CD8-positive, alpha-beta memory T cell (primary cell): ENCODE measurements around the gene AP3S1. TPM values are rescaled to one million over a fixed set of nuclear protein-coding genes. Genes with fewer than 3 reads are reported as not detected.
"Not testable (repeated sequence)": the region's sequence is repeated elsewhere in the genome, so short reads cannot be mapped to it uniquely, and the experiment has no call there.

Source experiments
- CTCF ChIA-PET: fragments of 350-600 bp; sonication (Branson Sonifier 250); formaldehyde crosslinking; loops from one replicate; lab custom pipeline; 2021; ENCODE audit warnings: antibody characterized with exemption; lab: Charles Lee
- POLR2A ChIA-PET: fragments of 350-600 bp; sonication (Branson Sonifier 250); formaldehyde crosslinking; loops from one replicate; lab custom pipeline; 2021; ENCODE audit warnings: antibody characterized with exemption; lab: Charles Lee
- DNase-seq, 5 donors: peaks; one replicate each; pipeline versions ENCODE4 v3.0.0 to v3.0.0-alpha.2; 2020 to 2022; ENCODE audit warnings: mixed read lengths in 1 of 5
- H3K27ac ChIP-seq: one replicate; pipeline ENCODE4 v1.7.0; 2013; ENCODE audit warnings: low read depth, mild to moderate bottlenecking, low read length, moderate library complexity
- H3K27me3 ChIP-seq: 2 replicates; pipeline ENCODE4 v1.7.0; 2013; ENCODE audit warnings: low read length, mild to moderate bottlenecking; ENCODE audit not compliant: insufficient read depth, poor library complexity, severe bottlenecking
- H3K36me3 ChIP-seq: 2 replicates; pipeline ENCODE4 v1.7.0; 2013; ENCODE audit warnings: mild to moderate bottlenecking, low read length, moderate library complexity; ENCODE audit not compliant: insufficient read depth
- H3K4me1 ChIP-seq: 2 replicates; pipeline ENCODE4 v1.7.0; 2013; ENCODE audit warnings: mild to moderate bottlenecking, low read length, moderate library complexity; ENCODE audit not compliant: insufficient read depth
- H3K4me3 ChIP-seq: 2 replicates; pipeline ENCODE4 v1.7.0; 2013; ENCODE audit warnings: mild to moderate bottlenecking, low read length
- H3K9me3 ChIP-seq: 2 replicates; pipeline ENCODE4 v1.7.0; 2013; ENCODE audit warnings: mild to moderate bottlenecking, low read length
- H3K27ac Mint-ChIP-seq, 8 donors: one replicate each; pipeline ENCODE4 v1.8.0; 2020 to 2021; ENCODE audit warnings: mixed read lengths in 8 of 8, mild to moderate bottlenecking in 6 of 8, inconsistent platforms in 3 of 8, moderate library complexity in 3 of 8
- H3K27me3 Mint-ChIP-seq, 2 donors: one replicate each; pipeline ENCODE4 v1.8.0; 2020 to 2021; ENCODE audit warnings: mixed read lengths in 2 of 2, mild to moderate bottlenecking in 1 of 2, moderate library complexity in 1 of 2
- H3K36me3 Mint-ChIP-seq, 3 donors: one replicate each; pipeline ENCODE4 v1.8.0; 2020 to 2021; ENCODE audit warnings: mixed read lengths in 3 of 3, inconsistent platforms in 1 of 3, mild to moderate bottlenecking in 1 of 3
- H3K4me1 Mint-ChIP-seq, 3 donors: one replicate each; pipeline ENCODE4 v1.8.0; 2020 to 2021; ENCODE audit warnings: mixed read lengths in 3 of 3, inconsistent platforms in 1 of 3, mild to moderate bottlenecking in 1 of 3
- H3K4me3 Mint-ChIP-seq, 7 donors: one replicate each; pipeline ENCODE4 v1.8.0; 2020 to 2021; ENCODE audit warnings: mixed read lengths in 7 of 7, mild to moderate bottlenecking in 6 of 7, moderate library complexity in 4 of 7, inconsistent platforms in 2 of 7
- H3K9me3 Mint-ChIP-seq, 5 donors: one replicate each; pipeline ENCODE4 v1.8.0; 2020 to 2022; ENCODE audit warnings: mixed read lengths in 5 of 5, mild to moderate bottlenecking in 3 of 5, moderate library complexity in 2 of 5, inconsistent platforms in 1 of 5
- polyA plus RNA-seq: library from polyadenylated mRNA; unstranded; fragments of 300-500 nt; fragmentation: Illumina TruSeq; gene quantifications from one replicate; pipeline ENCODE4 v1.2.3, GENCODE V29; 2021
- total RNA-seq, 2 experiments: library from RNA; stranded (reverse); gene quantifications; one replicate each; pipeline ENCODE4 v1.2.3, GENCODE V29; 2021

The AP3S1 gene
- total and polyA plus RNA-seq, 3 experiments from 2014 or later: 62.1 to 77.5 (median 73.6) TPM

DNA sequence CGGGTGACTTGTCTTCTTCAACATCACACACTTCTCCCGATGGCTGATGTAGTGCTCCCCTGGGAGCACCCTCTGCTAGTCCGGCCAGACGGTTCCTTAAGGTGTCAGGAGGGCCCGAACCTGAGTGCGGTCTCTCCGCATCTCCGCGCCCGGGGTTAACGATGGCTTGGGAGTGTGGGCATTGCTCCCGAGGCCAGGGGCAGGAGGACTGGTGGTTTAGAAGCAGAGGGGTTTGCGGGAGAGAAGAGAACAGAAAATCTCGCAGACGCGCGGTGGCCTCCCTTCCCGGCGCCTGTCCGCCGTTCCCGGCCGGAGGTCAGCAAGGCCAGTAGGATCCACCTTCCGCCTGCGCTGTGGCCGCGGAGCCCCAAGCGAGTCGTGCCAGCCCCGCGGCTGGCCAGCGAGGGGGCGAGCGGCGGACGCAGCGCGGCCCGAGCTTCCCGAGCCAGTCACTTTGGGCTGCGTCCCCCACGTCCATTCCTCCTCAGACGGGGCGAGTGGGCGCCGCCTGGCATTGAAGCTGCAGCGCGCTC lies 26.0 kb upstream of the AP3S1 start:
- Mint-ChIP-seq H3K4me3 (peak overlapping the region; percentile 33 to 85 (median 63)), H3K27me3 (peaks cover 56 to 83% of the 10 kb centered on the region in 2 donors), H3K36me3 (no peaks in the 10 kb centered on the region), H3K4me1 (peaks cover 16 to 26% (median 20%) of the 10 kb centered on the region in 3 donors), H3K27ac (no peak overlapping the region), H3K9me3 (no peaks in the 10 kb centered on the region)
- H3K27me3 ChIP-seq: peaks cover 34% of the 10 kb centered on the region
- H3K36me3 ChIP-seq: no peaks in the 10 kb centered on the region
- no peaks in the 10 kb centered on the region for H3K4me1 ChIP-seq
- no peaks in the 10 kb centered on the region for H3K9me3 ChIP-seq
- POLR2A ChIA-PET: no interaction called here
- no peak for DNase-seq
- CTCF ChIA-PET: interaction anchor here (0.6 kb wide), 1 partner anchor 719 kb away, joined by 3 read pairs; no protein-coding TSS in a partner anchor
- no peak overlapping the region for H3K4me3 ChIP-seq
- H3K27ac ChIP-seq: no peak overlapping the region

- no peaks in the 10 kb centered on the region for H3K36me3 Mint-ChIP-seq
- H3K9me3 ChIP-seq: no peaks in the 10 kb centered on the region
- no peaks in the 10 kb centered on the region for H3K4me1 ChIP-seq
- H3K9me3 Mint-ChIP-seq: no peaks in the 10 kb centered on the region
- no peak for DNase-seq
- ChIA-PET POLR2A (no interaction called here), CTCF (interaction anchor here (0.6 kb wide), 1 partner anchor 719 kb away, joined by 3 read pairs; no protein-coding TSS in a partner anchor)
- H3K4me3 Mint-ChIP-seq: peak within 1 kb of the TSS; percentile 33 to 85 (median 69)
- H3K27me3 ChIP-seq: peaks cover 34% of the 10 kb centered on the region
- H3K27me3 Mint-ChIP-seq: peaks cover 56 to 79% of the 10 kb centered on the region in 2 donors
- no peaks in the 10 kb centered on the region for H3K36me3 ChIP-seq
- H3K27ac ChIP-seq: no peak within 1 kb of the TSS
- H3K4me1 Mint-ChIP-seq: peaks cover 16 to 26% (median 20%) of the 10 kb centered on the region in 3 donors
- H3K27ac Mint-ChIP-seq: no peak within 1 kb of the TSS
- H3K4me3 ChIP-seq: no peak within 1 kb of the TSS
Observed at GRCh38 chr5:115816226-115817081, 25.3 kb upstream of the AP3S1 start, which contains the start of gene CDO1. CDO1 (minus strand) TSS chr5:115816659; CDS start chr5:115816397, 262 bp downstream.

DNA sequence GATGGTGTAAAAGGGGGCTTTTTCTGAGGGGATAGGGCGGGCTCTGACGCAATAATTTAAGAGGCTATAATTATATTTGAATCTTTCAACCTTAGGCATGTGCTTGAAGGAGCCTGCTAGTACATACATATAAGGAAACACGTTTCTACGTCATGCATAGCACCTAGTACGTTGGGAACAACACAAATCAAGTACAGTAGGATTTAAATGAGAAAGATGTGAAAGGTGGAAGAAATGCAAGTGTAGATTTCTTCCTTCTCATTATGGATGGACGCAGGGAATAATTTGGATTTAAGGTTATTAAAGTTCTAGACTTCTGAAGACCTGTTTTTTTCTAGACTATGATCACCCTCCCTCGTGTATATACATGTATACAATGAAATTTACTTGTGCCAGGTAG lies 24.3 kb upstream of the AP3S1 start:
- H3K27me3 Mint-ChIP-seq: peaks cover 60 to 73% of the 10 kb centered on the region in 2 donors
- POLR2A ChIA-PET: no interaction called here
- no peaks in the 10 kb centered on the region for H3K36me3 Mint-ChIP-seq
- H3K9me3 Mint-ChIP-seq: no peaks in the 10 kb centered on the region
- Histone ChIP-seq H3K4me1 (no peaks in the 10 kb centered on the region), H3K9me3 (no peaks in the 10 kb centered on the region), H3K4me3 (no peak overlapping the region), H3K36me3 (no peaks in the 10 kb centered on the region), H3K27ac (no peak overlapping the region), H3K27me3 (peaks cover 30% of the 10 kb centered on the region)
- peaks cover 16 to 26% (median 20%) of the 10 kb centered on the region in 3 donors for H3K4me1 Mint-ChIP-seq
- CTCF ChIA-PET: no interaction called here
- H3K27ac Mint-ChIP-seq: no peak overlapping the region
- no peak for DNase-seq
- H3K4me3 Mint-ChIP-seq: no peak overlapping the region

GRCh38 chr5:115818821-115819220 lies 22.9 kb upstream of the AP3S1 start:
- H3K36me3 Mint-ChIP-seq: no peaks in the 10 kb centered on the region
- peaks cover 52 to 68% of the 10 kb centered on the region in 2 donors for H3K27me3 Mint-ChIP-seq
- no peak overlapping the region for H3K27ac Mint-ChIP-seq
- no peak overlapping the region for H3K4me3 ChIP-seq
- no peaks in the 10 kb centered on the region for H3K4me1 ChIP-seq
- DNase-seq: no peak
- CTCF ChIA-PET: no interaction called here
- peaks cover 0 to 5% (median 2%) of the 10 kb centered on the region in 5 donors for H3K9me3 Mint-ChIP-seq
- H3K4me1 Mint-ChIP-seq: peaks cover 16 to 23% (median 18%) of the 10 kb centered on the region in 3 donors
- peaks cover 26% of the 10 kb centered on the region for H3K27me3 ChIP-seq
- POLR2A ChIA-PET: no interaction called here
- H3K36me3 ChIP-seq: no peaks in the 10 kb centered on the region
- no peaks in the 10 kb centered on the region for H3K9me3 ChIP-seq
- no peak overlapping the region for H3K4me3 Mint-ChIP-seq
- no peak overlapping the region for H3K27ac ChIP-seq

GRCh38 chr5:115820846-115821245 lies 20.9 kb upstream of the AP3S1 start:
- Histone ChIP-seq H3K36me3 (no peaks in the 10 kb centered on the region), H3K4me1 (no peaks in the 10 kb centered on the region), H3K27me3 (peaks cover 11% of the 10 kb centered on the region), H3K4me3 (no peak overlapping the region), H3K9me3 (no peaks in the 10 kb centered on the region), H3K27ac (no peak overlapping the region)
- Mint-ChIP-seq H3K36me3 (no peaks in the 10 kb centered on the region), H3K4me1 (peaks cover 7 to 10% (median 9%) of the 10 kb centered on the region in 3 donors), H3K27ac (no peak overlapping the region), H3K27me3 (peaks cover 37 to 51% of the 10 kb centered on the region in 2 donors), H3K4me3 (no peak overlapping the region), H3K9me3 (peaks cover 0 to 20% (median 9%) of the 10 kb centered on the region in 5 donors)
- no peak for DNase-seq
- ChIA-PET CTCF (no interaction called here), POLR2A (no interaction called here)

GRCh38 chr5:115824983-115825382 lies 16.8 kb upstream of the AP3S1 start:
- POLR2A ChIA-PET, CTCF ChIA-PET: not testable (repeated sequence)
- peaks cover 5 to 21% (median 12%) of the 10 kb centered on the region in 3 donors for H3K36me3 Mint-ChIP-seq

DNA sequence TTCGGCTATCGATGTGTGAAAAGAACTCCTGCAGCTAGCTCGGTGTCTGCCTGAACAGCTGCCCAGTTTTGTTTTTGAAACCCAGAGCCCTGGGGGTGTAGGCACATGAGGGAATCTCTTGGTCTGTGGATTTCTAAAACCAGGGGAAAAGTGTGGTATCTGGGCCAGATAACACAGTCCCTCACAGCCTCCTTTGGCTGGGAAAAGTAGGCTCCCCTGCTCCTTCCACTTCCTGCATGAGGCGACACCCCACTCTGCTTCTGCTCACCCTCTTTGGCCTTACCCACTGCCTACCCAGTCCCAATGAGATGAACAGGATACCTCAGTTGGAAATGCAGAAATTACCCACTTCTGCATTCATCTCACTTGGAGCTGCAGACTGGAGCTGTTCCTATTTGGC lies 15.8 kb upstream of the AP3S1 start:
- no peak for DNase-seq
- CTCF ChIA-PET: no interaction called here
- peaks cover 8 to 9% of the 10 kb centered on the region in 2 donors for H3K27me3 Mint-ChIP-seq
- peaks cover 0 to 21% (median 10%) of the 10 kb centered on the region in 5 donors for H3K9me3 Mint-ChIP-seq
- POLR2A ChIA-PET: no interaction called here
- no peak overlapping the region for H3K27ac Mint-ChIP-seq
- no peak overlapping the region for H3K4me3 ChIP-seq
- H3K4me1 ChIP-seq: no peaks in the 10 kb centered on the region
- no peaks in the 10 kb centered on the region for H3K27me3 ChIP-seq
- peaks cover 5 to 25% (median 12%) of the 10 kb centered on the region in 3 donors for H3K36me3 Mint-ChIP-seq
- H3K4me1 Mint-ChIP-seq: peaks cover 0 to under 1% (median under 1%) of the 10 kb centered on the region in 3 donors
- H3K9me3 ChIP-seq: no peaks in the 10 kb centered on the region
- H3K36me3 ChIP-seq: peaks cover 8% of the 10 kb centered on the region
- H3K27ac ChIP-seq: no peak overlapping the region
- no peak overlapping the region for H3K4me3 Mint-ChIP-seq

More at GRCh38 chr5:115824983-115825382, 16.8 kb upstream of the AP3S1 start:
- not testable (repeated sequence) for H3K4me3 Mint-ChIP-seq, H3K27ac Mint-ChIP-seq, H3K4me1 Mint-ChIP-seq, H3K36me3 ChIP-seq, H3K9me3 ChIP-seq, DNase-seq, H3K27ac ChIP-seq, H3K4me3 ChIP-seq, H3K4me1 ChIP-seq, H3K27me3 ChIP-seq
- Mint-ChIP-seq H3K27me3 (peaks cover 12 to 19% of the 10 kb centered on the region in 2 donors), H3K9me3 (peaks cover 0 to 21% (median 10%) of the 10 kb centered on the region in 5 donors)

GRCh38 chr5:115829913-115830312 lies 11.8 kb upstream of the AP3S1 start:
- H3K36me3 Mint-ChIP-seq: peaks cover 5 to 59% (median 20%) of the 10 kb centered on the region in 3 donors
- Histone ChIP-seq H3K27me3 (no peaks in the 10 kb centered on the region), H3K9me3 (no peaks in the 10 kb centered on the region), H3K27ac (no peak overlapping the region), H3K36me3 (peaks cover 22% of the 10 kb centered on the region), H3K4me3 (no peak overlapping the region), H3K4me1 (no peaks in the 10 kb centered on the region)
- H3K9me3 Mint-ChIP-seq: peaks cover 0 to 8% (median 5%) of the 10 kb centered on the region in 5 donors
- ChIA-PET CTCF (interaction anchor here (1.2 kb wide), 1 partner anchor 9 kb away, joined by 3 read pairs; no protein-coding TSS in a partner anchor), POLR2A (no interaction called here)
- DNase-seq: no peak
- peaks cover 3 to 18% (median 14%) of the 10 kb centered on the region in 3 donors for H3K4me1 Mint-ChIP-seq
- H3K4me3 Mint-ChIP-seq: no peak overlapping the region
- no peak overlapping the region for H3K27ac Mint-ChIP-seq
- peaks cover 0 to 2% of the 10 kb centered on the region in 2 donors for H3K27me3 Mint-ChIP-seq
